ENCODE measurements around the gene SLC44A1. TPM values are rescaled to one million over a fixed set of nuclear protein-coding genes. Genes with fewer than 3 reads are reported as not detected.

SLC44A1 gene
- total RNA-seq, 1 donor from 2014 or later: 55.2 TPM

DNA sequence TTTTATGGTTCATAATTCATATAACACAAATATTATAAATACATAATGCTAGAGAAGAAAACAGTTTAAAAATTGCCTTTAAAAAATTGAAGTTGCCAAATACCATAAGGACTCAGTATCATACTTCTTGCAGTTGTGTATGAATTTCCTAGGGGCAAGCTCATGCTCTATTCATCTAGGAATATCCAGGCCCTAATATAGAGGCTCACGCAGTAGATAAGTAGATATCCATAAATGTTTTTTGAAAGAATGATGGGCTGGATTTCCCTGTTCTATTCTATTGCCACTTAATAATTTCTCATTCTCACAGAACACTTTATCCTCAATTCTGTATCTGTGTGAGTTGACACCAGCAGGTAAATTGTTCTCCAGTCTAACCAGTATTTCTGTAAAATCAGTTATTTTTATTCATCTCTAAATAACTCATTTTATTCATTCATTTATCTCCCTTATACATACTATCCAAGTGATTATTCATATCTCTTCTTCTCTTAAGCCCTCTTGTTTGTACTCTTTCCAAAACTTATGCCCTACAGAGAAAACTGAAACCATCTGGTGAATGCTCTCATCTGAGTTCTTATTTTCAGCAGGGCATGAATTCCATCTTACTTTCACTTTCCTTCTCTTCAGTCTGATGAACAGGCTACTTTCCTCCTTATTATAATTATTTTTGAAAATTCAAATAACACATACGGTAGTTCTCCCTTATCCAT, 97.1 kb downstream of the SLC44A1 start:
- Histone ChIP-seq H3K27ac (no peak overlapping the region), H3K9me3 (no peaks in the 10 kb centered on the region), H3K4me3 (peak overlapping the region; percentile 22), H3K4me1 (peaks cover 15% of the 10 kb centered on the region), H3K36me3 (peaks cover 10% of the 10 kb centered on the region), H3K27me3 (ENCODE audit: low read depth) (no peaks in the 10 kb centered on the region)
- TF ChIP-seq CTCF (IDR thresholded peaks at IDR 0.05): no peak
- intact Hi-C loops (cut with DNase I): no loop called here
- DNase-seq (no peak), ATAC-seq (peak in 1 of 2 donors; percentile 61)

DNA sequence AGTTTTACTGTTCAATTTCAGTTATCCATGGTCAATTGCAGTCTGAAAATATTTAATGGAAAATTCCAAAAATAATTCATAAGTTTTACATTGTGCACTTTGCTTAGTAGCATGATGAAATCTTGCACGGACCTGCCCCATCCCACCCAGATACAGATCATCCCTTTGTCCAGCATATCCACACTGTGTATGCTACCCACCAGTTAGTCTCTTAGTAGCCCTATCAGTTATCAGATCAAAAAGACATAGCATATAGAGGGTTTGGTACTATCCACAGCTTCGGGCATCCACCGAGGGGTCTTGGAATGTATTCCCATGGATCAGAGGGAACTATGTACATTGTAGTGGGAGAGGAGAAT, 97.7 kb downstream of the SLC44A1 start:
- no peaks in the 10 kb centered on the region for H3K27me3 ChIP-seq (ENCODE audit: low read depth)
- H3K4me1 ChIP-seq: peaks cover 15% of the 10 kb centered on the region
- H3K36me3 ChIP-seq: peaks cover 5% of the 10 kb centered on the region
- DNase-seq (no peak), ATAC-seq (no peak)
- no peak for TF ChIP-seq CTCF (IDR thresholded peaks at IDR 0.05)
- peak overlapping the region; percentile 22 for H3K4me3 ChIP-seq
- no peak overlapping the region for H3K27ac ChIP-seq
- H3K9me3 ChIP-seq: no peaks in the 10 kb centered on the region
- intact Hi-C loops (cut with DNase I): no loop called here

DNA sequence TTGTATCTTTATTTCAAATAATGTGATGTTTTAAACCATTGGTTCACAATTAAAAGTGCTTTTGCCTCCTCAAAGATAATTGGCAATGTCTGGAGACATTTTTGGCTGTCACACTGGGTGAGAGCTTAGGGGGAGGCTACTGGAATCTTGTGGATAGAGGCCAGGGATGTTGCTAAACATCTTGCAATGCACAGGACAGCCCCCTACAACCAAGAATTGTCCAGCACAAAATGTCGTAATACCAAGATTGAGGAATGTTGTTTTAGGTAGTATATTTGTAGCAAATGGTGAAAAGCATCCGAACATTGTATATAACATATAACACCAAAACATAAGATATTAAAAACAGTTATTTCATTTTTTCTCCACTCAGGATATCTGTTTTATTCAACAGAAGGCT, 99.8 kb downstream of the SLC44A1 start:
- Histone ChIP-seq H3K9me3 (no peaks in the 10 kb centered on the region), H3K36me3 (no peaks in the 10 kb centered on the region), H3K27me3 (ENCODE audit: low read depth) (no peaks in the 10 kb centered on the region), H3K4me3 (no peak overlapping the region), H3K27ac (no peak overlapping the region), H3K4me1 (peaks cover 15% of the 10 kb centered on the region)
- no peak for TF ChIP-seq CTCF (IDR thresholded peaks at IDR 0.05)
- intact Hi-C loops (cut with DNase I): no loop called here
- no peak for ATAC-seq
- no peak for DNase-seq

DNA sequence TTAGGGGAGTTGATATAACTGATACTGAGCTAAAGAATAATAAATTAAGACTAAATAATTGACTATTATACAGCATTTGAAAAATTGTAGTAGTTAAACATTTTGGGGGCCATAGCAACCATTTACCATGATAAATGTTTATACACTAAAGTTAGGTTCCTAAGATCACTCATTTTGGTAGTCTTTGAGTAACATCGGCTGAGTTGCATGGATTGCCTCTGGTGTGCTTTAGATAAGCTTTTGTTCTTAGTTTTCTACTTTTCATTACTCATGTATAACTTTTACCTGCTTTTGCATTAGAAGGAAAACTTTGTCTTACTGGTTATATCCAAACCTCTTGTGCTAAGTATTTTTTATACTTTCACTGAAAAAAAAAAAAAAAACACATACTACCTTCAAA, 101.2 kb downstream of the SLC44A1 start:
- no peaks in the 10 kb centered on the region for H3K9me3 ChIP-seq
- no peak for TF ChIP-seq CTCF (IDR thresholded peaks at IDR 0.05)
- H3K27me3 ChIP-seq (ENCODE audit: low read depth): no peaks in the 10 kb centered on the region
- peaks cover 15% of the 10 kb centered on the region for H3K4me1 ChIP-seq
- DNase-seq (no peak), ATAC-seq (no peak)
- H3K36me3 ChIP-seq: peaks cover 9% of the 10 kb centered on the region
- H3K27ac ChIP-seq: no peak overlapping the region
- no peak overlapping the region for H3K4me3 ChIP-seq
- intact Hi-C loops (cut with DNase I): no loop called here

GRCh38 chr9:105346273-105346672, 101.8 kb downstream of the SLC44A1 start:
- intact Hi-C loops (cut with DNase I): no loop called here
- ATAC-seq (no peak), DNase-seq (no peak)
- Histone ChIP-seq H3K27me3 (ENCODE audit: low read depth) (no peaks in the 10 kb centered on the region), H3K4me3 (no peak overlapping the region), H3K4me1 (peaks cover 11% of the 10 kb centered on the region), H3K9me3 (no peaks in the 10 kb centered on the region), H3K36me3 (peaks cover 9% of the 10 kb centered on the region), H3K27ac (no peak overlapping the region)
- TF ChIP-seq CTCF (IDR thresholded peaks at IDR 0.05): no peak
